HG03520 (cell line): ENCODE data around the gene IST1.
"Not testable (repeated sequence)": the region's sequence is repeated elsewhere in the genome, so short reads cannot be mapped to it uniquely, and the experiment has no call there.

ENCODE experiments used
- ATAC-seq: cut with Tn5 transposase; IDR thresholded peaks from one replicate; pipeline ENCODE4 v1.9.1; 2021; ENCODE audit warnings: mild to moderate bottlenecking, moderate library complexity; ENCODE audit not compliant: unreplicated experiment

IST1 gene

GRCh38 chr16:71894921-71895678 lies at the start of gene IST1:
Gene IST1, plus strand, starts transcription at chr16:71895531. Its CDS starts 20,110 bp downstream, at chr16:71915641.
- ATAC-seq, result peak; percentile 76

- peak; percentile 62 for ATAC-seq
Measured at GRCh38 chr16:71845639-71846430, 49.5 kb upstream of the IST1 start, which contains the start of gene ATXN1L. Gene ATXN1L, plus strand, starts transcription at chr16:71845976. Its CDS starts 3,765 bp downstream, at chr16:71849741.

- ATAC-seq, result no peak
Measured at GRCh38 chr16:71846431-71846830, 48.9 kb upstream of the IST1 start.

GRCh38 chr16:71847096-71847495 lies 48.2 kb upstream of the IST1 start:
- ATAC-seq, result no peak

GRCh38 chr16:71848622-71849021 lies 46.7 kb upstream of the IST1 start:
- ATAC-seq, result no peak

GRCh38 chr16:71851746-71852145 lies 43.6 kb upstream of the IST1 start:
- ATAC-seq, result no peak

- no peak for ATAC-seq
Measured at GRCh38 chr16:71852158-71852557, 43.2 kb upstream of the IST1 start.

GRCh38 chr16:71852561-71852960 lies 42.8 kb upstream of the IST1 start:
- no peak for ATAC-seq

GRCh38 chr16:71853413-71853812 lies 41.9 kb upstream of the IST1 start:
- peak; percentile 70 for ATAC-seq

- no peak for ATAC-seq
Measured at GRCh38 chr16:71854369-71854948, 40.9 kb upstream of the IST1 start.

- ATAC-seq, result no peak
Measured at GRCh38 chr16:71855937-71856662, 39.2 kb upstream of the IST1 start.

GRCh38 chr16:71859762-71860521 lies 35.4 kb upstream of the IST1 start:
- ATAC-seq, result no peak

GRCh38 chr16:71863995-71864394 lies 31.3 kb upstream of the IST1 start:
- ATAC-seq, result no peak

GRCh38 chr16:71865173-71865863 lies 30.0 kb upstream of the IST1 start:
- ATAC-seq, result no peak

- not testable (repeated sequence) for ATAC-seq
Measured at GRCh38 chr16:71867175-71867574, 28.2 kb upstream of the IST1 start.

GRCh38 chr16:71867939-71868338 lies 27.4 kb upstream of the IST1 start:
- ATAC-seq, result no peak

- no peak for ATAC-seq
Measured at GRCh38 chr16:71869089-71869488, 26.2 kb upstream of the IST1 start.

- no peak for ATAC-seq
Measured at GRCh38 chr16:71870818-71871217, 24.5 kb upstream of the IST1 start.

GRCh38 chr16:71873199-71873598 lies 22.1 kb upstream of the IST1 start:
- ATAC-seq, result no peak

- no peak for ATAC-seq
Measured at GRCh38 chr16:71878911-71879310, 16.4 kb upstream of the IST1 start.
